IPS DF 6.9 (cell line): ENCODE measurements around the gene FBXO10.

Source experiments
- DNase-seq: peaks from one replicate; pipeline ENCODE4 v3.0.0-alpha.2; 2013; ENCODE audit warnings: low read depth, low spot score
- H3K27ac ChIP-seq: one replicate; pipeline ENCODE4 v1.5.1; 2013; ENCODE audit warnings: low read length, control low read depth
- H3K27me3 ChIP-seq: 2 replicates; pipeline ENCODE4 v1.6.1; 2013; ENCODE audit warnings: mild to moderate bottlenecking, low read length; ENCODE audit not compliant: control insufficient read depth, insufficient read depth
- H3K36me3 ChIP-seq: 2 replicates; pipeline ENCODE4 v1.6.1; 2013; ENCODE audit warnings: low read length; ENCODE audit not compliant: control insufficient read depth, insufficient read depth
- H3K4me1 ChIP-seq: 2 replicates; pipeline ENCODE4 v1.6.1; 2013; ENCODE audit warnings: low read length; ENCODE audit not compliant: control insufficient read depth, insufficient read depth
- H3K4me3 ChIP-seq: 2 replicates; pipeline ENCODE4 v1.5.1; 2013; ENCODE audit warnings: mild to moderate bottlenecking, low read length
- H3K9me3 ChIP-seq: 2 replicates; pipeline ENCODE4 v1.6.1; 2013; ENCODE audit warnings: low read length, inconsistent platforms; ENCODE audit not compliant: control insufficient read depth, insufficient read depth
- WGBS: extraction: QIAGEN DNeasy Blood & Tissue Kit; methylation state at CpG from one replicate; pipeline ENCODE4 v1.1.7; 2013; ENCODE audit warnings: mixed read lengths, missing lambda C conversion rate; ENCODE audit not compliant: insufficient read length, insufficient coverage; 5-methylcytosine and 5-hydroxymethylcytosine counted together

Gene FBXO10, protein sequence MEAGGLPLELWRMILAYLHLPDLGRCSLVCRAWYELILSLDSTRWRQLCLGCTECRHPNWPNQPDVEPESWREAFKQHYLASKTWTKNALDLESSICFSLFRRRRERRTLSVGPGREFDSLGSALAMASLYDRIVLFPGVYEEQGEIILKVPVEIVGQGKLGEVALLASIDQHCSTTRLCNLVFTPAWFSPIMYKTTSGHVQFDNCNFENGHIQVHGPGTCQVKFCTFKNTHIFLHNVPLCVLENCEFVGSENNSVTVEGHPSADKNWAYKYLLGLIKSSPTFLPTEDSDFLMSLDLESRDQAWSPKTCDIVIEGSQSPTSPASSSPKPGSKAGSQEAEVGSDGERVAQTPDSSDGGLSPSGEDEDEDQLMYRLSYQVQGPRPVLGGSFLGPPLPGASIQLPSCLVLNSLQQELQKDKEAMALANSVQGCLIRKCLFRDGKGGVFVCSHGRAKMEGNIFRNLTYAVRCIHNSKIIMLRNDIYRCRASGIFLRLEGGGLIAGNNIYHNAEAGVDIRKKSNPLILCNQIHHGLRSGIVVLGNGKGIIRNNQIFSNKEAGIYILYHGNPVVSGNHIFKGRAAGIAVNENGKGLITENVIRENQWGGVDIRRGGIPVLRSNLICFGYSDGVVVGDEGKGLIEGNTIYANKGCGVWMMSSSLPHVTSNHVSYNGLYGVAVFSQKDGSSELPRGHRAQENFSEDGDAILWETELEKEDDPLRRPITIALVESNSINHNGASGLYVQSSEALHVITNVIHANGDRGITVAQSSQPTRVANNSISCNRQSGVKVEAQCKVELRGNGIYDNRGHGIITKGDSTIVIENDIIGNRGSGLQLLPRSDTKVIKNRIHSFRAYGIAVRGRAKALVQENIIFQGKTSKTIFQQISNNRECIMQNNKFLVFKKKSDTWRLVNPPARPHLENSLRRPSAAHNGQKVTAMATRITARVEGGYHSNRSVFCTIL

DNA sequence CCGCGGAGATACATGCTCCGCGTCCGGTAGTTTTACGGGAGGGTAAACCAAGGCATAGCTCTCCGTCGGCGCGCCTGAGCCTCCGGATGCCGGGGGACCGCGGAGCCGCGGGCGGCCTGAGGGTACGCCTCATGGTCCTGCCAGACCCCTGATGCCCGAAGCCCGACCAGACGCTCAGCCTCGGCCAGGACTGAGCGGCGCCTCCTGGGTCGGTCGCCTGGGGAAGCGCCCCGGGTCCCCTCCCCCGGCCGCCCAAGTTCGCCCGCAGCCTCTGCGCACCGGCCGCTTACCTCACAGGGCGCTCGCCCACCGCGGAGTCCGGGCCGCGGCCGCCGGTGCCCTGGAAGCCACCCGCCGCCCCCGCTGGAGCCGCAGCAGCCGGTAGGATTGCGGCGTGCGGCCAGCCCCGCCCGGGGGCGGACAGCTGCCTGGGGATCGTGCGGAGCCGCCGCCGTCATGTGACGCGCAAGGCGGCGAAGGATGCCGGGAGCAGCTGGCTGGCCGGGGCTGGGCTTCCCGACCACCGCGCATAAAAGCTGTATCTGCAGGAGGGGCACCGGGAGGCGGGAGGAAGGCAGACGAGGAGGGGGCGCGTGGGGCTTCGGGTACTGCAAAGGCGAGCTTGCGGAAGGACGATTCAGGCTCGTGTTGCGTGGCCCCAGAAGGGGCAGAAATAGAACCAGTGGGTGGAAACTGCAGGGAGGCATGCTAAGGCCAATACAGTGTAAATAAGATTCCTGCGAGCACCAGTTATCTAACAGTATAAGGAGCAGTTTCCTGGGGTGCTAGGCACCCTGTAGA, at the start of gene FBXO10:
Gene FBXO10, minus strand, starts transcription at position 460 of the 801 bp plus-strand sequence. CDS start 34,612 bp downstream, outside the sequence.
- Histone ChIP-seq H3K27ac (no peak within 1 kb of the TSS), H3K9me3 (no peaks in the 10 kb centered on the region), H3K27me3 (no peaks in the 10 kb centered on the region), H3K36me3 (no peaks in the 10 kb centered on the region), H3K4me3 (peak within 1 kb of the TSS; percentile 53; the same call in 1 of the 2 replicates), H3K4me1 (peaks cover 3% of the 10 kb centered on the region; the same call in 1 of the 2 replicates)
- WGBS, result no CpG with 5 or more reads among the region's 81 CpGs
- no peak for DNase-seq

GRCh38 chr9:37625758-37626147, 49.6 kb upstream of the FBXO10 start:
- Histone ChIP-seq H3K4me1 (no peaks in the 10 kb centered on the region), H3K4me3 (no peak overlapping the region), H3K27me3 (no peaks in the 10 kb centered on the region), H3K36me3 (no peaks in the 10 kb centered on the region), H3K27ac (no peak overlapping the region), H3K9me3 (no peaks in the 10 kb centered on the region)
- WGBS, result no CpG with 5 or more reads among the region's 12 CpGs
- DNase-seq, result no peak

DNA sequence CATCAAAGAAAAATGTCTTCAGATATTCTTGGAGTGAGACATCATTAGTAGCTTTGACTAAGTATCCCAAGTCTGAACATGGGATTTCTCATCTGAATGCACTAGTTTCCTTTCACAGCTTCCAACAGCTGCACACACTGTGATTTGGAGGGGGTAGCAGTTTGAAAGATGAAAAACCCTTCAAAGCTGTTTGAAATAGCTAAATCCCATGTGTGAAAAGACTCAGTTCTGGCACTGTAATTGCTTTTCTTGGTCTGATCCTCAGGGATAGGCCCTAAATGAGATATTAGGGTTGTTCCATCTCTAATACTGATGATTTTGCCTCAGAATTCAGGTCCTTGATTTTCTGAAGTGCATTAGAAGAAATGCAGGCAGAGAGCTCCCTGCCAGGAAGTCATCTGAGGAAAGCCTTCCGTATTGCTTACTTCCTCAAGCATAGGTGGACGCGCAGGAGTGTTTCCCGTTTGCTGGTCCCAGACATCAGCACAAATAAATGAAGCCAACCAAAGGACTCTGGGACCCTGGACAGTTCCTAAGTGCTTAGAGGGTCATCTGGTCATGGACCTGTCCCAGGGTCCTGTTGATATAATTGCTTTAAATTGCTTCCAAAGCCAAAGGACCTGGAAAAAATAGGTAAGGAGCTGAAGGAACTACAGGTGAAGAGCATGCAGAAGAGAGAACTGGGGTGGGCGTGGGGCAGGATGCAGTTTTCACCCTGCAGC, 49.0 kb upstream of the FBXO10 start:
- Histone ChIP-seq H3K9me3 (no peaks in the 10 kb centered on the region), H3K27ac (no peak overlapping the region), H3K4me1 (no peaks in the 10 kb centered on the region), H3K27me3 (no peaks in the 10 kb centered on the region), H3K36me3 (no peaks in the 10 kb centered on the region), H3K4me3 (no peak overlapping the region)
- no CpG with 5 or more reads among the region's 5 CpGs for WGBS
- DNase-seq, result no peak

DNA sequence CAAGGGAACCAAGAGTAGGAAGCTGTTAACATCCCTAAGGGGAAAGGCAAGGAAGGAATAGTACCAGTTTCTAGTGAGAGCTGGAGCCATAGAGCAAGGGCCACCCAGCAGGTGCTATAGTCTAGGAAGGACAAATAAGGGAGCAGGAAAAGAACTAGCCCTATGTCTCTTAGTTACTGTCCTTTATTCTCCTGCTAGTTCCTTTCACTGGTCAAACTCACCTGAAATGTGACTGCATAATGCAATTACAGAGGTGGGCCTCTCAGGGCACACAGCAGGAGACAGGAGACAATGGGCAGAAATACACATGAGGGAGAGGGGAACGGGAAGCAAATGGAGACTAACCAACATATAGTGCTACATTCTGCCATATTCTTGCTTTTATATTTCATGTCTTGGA, 47.9 kb upstream of the FBXO10 start:
- WGBS, result no CpG with 5 or more reads among the region's 1 CpG

DNA sequence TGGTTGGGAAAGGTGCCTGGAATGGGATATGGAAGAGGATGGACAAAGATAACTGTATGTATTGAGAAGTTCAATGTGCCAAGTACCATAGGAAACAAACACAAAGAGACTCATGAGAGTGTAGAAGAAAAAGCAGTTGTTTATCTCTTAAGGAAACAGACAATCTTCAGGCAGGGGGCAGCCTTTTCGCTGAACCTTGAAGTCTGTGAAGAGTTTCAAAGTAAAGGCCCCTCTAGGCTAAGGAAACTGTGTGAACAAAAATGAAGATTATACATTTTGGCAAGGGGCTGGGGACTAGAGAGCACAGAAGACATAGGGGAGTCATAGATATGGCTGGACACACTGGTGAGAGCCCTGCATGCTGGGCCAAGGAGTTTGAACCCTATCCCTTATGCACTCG, 47.1 kb upstream of the FBXO10 start:
- H3K36me3 ChIP-seq, result no peaks in the 10 kb centered on the region
- no peak overlapping the region for H3K27ac ChIP-seq
- no peaks in the 10 kb centered on the region for H3K27me3 ChIP-seq
- H3K4me3 ChIP-seq, result no peak overlapping the region
- no peaks in the 10 kb centered on the region for H3K4me1 ChIP-seq
- DNase-seq, result no peak
- WGBS, result no CpG with 5 or more reads among the region's 2 CpGs
- H3K9me3 ChIP-seq, result no peaks in the 10 kb centered on the region

More for the DNA sequence above, 47.9 kb upstream of the FBXO10 start:
- DNase-seq, result no peak
- Histone ChIP-seq H3K36me3 (no peaks in the 10 kb centered on the region), H3K27ac (no peak overlapping the region), H3K4me1 (no peaks in the 10 kb centered on the region), H3K27me3 (no peaks in the 10 kb centered on the region), H3K9me3 (no peaks in the 10 kb centered on the region), H3K4me3 (no peak overlapping the region)

DNA sequence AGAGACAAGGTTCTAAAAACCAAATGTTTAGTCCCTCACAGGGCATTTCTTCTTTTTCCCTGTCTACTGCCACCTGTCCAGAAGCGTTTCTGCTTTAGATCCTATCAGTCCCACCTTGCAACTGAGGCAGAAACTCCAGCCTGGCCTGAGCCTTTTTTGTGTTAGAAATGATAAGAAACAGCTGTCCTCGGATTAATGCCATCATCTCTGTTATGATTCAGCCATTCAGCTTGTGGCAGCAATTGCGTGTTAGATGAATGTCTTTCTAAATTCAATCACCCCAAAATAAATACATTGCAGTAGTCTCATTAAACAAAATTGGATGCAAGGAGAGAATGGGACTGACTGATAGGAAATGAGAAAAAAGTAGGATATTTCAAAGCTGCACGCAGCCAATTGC, 46.3 kb upstream of the FBXO10 start:
- Histone ChIP-seq H3K27me3 (no peaks in the 10 kb centered on the region), H3K27ac (no peak overlapping the region), H3K9me3 (no peaks in the 10 kb centered on the region), H3K4me3 (no peak overlapping the region), H3K36me3 (no peaks in the 10 kb centered on the region), H3K4me1 (no peaks in the 10 kb centered on the region)
- WGBS, result no CpG with 5 or more reads among the region's 4 CpGs
- DNase-seq, result no peak

DNA sequence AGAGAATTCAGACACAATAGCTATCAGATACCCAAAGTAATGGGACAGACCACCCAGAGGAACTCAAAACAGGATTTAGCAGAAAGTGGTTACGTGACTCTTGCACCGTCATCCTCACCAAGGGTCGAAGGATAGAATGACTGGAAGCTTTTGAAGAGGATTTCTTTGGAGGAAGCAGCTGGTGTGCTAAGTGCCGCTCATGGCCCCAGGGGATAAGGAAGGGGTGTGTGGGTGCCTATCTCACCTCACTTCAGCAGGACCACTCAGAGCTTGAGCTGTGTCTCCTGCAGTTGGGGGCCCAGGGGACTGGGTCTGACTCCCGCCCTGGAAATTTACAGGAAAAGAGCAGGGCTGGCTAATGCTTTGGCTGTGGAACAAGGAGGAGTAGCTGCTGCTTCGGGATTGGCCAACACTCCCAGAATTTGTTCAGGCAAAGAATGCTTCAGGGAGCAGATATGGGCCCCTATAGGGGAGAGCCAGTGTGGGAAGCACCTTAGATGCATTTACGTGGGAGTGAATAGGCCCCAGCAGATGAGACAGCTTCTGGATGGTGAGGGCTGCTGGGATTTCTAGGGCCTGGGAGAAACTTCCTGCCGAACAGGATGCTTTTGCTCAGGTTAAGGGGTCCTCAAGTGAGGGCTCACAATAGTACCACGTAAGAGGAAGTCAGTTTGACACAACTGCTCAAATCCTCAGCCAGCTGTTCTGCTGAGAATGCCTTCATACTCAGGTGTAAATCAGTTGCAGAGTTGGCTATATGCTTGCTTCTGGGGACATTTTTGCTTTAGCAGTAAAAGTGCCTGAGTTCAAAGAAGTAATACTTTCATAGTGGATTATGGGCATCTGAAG, 45.3 kb upstream of the FBXO10 start:
- Histone ChIP-seq H3K4me3 (no peak overlapping the region), H3K36me3 (no peaks in the 10 kb centered on the region), H3K9me3 (no peaks in the 10 kb centered on the region), H3K27ac (no peak overlapping the region), H3K4me1 (no peaks in the 10 kb centered on the region), H3K27me3 (no peaks in the 10 kb centered on the region)
- no peak for DNase-seq
- no CpG with 5 or more reads among the region's 9 CpGs for WGBS

GRCh38 chr9:37620396-37620795, 44.2 kb upstream of the FBXO10 start:
- no peak for DNase-seq
- H3K4me3 ChIP-seq, result no peak overlapping the region

GRCh38 chr9:37619806-37620205, 43.6 kb upstream of the FBXO10 start:
- Histone ChIP-seq H3K27me3 (no peaks in the 10 kb centered on the region), H3K9me3 (no peaks in the 10 kb centered on the region), H3K27ac (no peak overlapping the region), H3K4me1 (no peaks in the 10 kb centered on the region), H3K36me3 (no peaks in the 10 kb centered on the region), H3K4me3 (no peak overlapping the region)
- no CpG with 5 or more reads among the region's 3 CpGs for whole genome bisulfite sequencing
- no peak for DNase-seq

More at GRCh38 chr9:37620396-37620795, 44.2 kb upstream of the FBXO10 start:
- Histone ChIP-seq H3K27ac (no peak overlapping the region), H3K36me3 (no peaks in the 10 kb centered on the region), H3K9me3 (no peaks in the 10 kb centered on the region), H3K4me1 (no peaks in the 10 kb centered on the region), H3K27me3 (no peaks in the 10 kb centered on the region)
- no CpG with 5 or more reads among the region's 1 CpG for WGBS
